Duodenal mucosa (tissue), 2 donors: ENCODE results near the gene ZDHHC14.

Experiments
- H3K27ac ChIP-seq: one replicate; pipeline ENCODE4 v1.7.0; 2013; ENCODE audit warnings: low read depth, low read length
- H3K27me3 ChIP-seq, 2 donors: one replicate each; pipeline ENCODE4 v1.7.0; 2013; ENCODE audit warnings: low read length in 2 of 2, control low read depth in 1 of 2; ENCODE audit not compliant: insufficient read depth in 2 of 2, control insufficient read depth in 1 of 2
- H3K36me3 ChIP-seq, 2 donors: one replicate each; pipeline ENCODE4 v1.7.0; 2013; ENCODE audit warnings: low read length in 2 of 2, control low read depth in 1 of 2; ENCODE audit not compliant: insufficient read depth in 2 of 2, control insufficient read depth in 1 of 2
- H3K4me1 ChIP-seq, 2 donors: one replicate each; pipeline ENCODE4 v1.7.0; 2013; ENCODE audit warnings: low read length in 2 of 2, control low read depth in 1 of 2; ENCODE audit not compliant: insufficient read depth in 2 of 2, control insufficient read depth in 1 of 2
- H3K4me3 ChIP-seq, 2 donors: one replicate each; pipeline ENCODE4 v1.7.0; 2013; ENCODE audit warnings: low read length in 2 of 2, low read depth in 1 of 2
- H3K9ac ChIP-seq, 2 donors: one replicate each; pipeline ENCODE4 v1.7.0; 2013; ENCODE audit warnings: low read length in 2 of 2, low read depth in 1 of 2
- H3K9me3 ChIP-seq, 2 donors: one replicate each; pipeline ENCODE4 v1.7.0; 2013; ENCODE audit warnings: low read length in 2 of 2, control low read depth in 1 of 2; ENCODE audit not compliant: control insufficient read depth in 1 of 2

The ZDHHC14 gene

GRCh38 chr6:157632821-157633220 lies 251.8 kb downstream of the ZDHHC14 start:
- Histone ChIP-seq H3K9ac (no peak overlapping the region), H3K36me3 (peaks cover 6 to 33% of the 10 kb centered on the region in 2 donors), H3K9me3 (no peaks in the 10 kb centered on the region), H3K27ac (no peak overlapping the region), H3K4me1 (no peaks in the 10 kb centered on the region), H3K27me3 (no peaks in the 10 kb centered on the region), H3K4me3 (no peak overlapping the region)

GRCh38 chr6:157634546-157634945 lies 253.6 kb downstream of the ZDHHC14 start:
- Histone ChIP-seq H3K9me3 (no peaks in the 10 kb centered on the region), H3K27me3 (no peaks in the 10 kb centered on the region), H3K36me3 (peaks cover 6 to 38% of the 10 kb centered on the region in 2 donors), H3K27ac (no peak overlapping the region), H3K4me1 (no peaks in the 10 kb centered on the region), H3K9ac (no peak overlapping the region), H3K4me3 (no peak overlapping the region)

GRCh38 chr6:157635388-157636244 lies 254.6 kb downstream of the ZDHHC14 start:
- Histone ChIP-seq H3K36me3 (peaks cover 6 to 38% of the 10 kb centered on the region in 2 donors), H3K4me1 (no peaks in the 10 kb centered on the region), H3K27ac (no peak overlapping the region), H3K9me3 (no peaks in the 10 kb centered on the region), H3K4me3 (no peak overlapping the region), H3K27me3 (no peaks in the 10 kb centered on the region), H3K9ac (no peak overlapping the region)

- Histone ChIP-seq H3K27me3 (no peaks in the 10 kb centered on the region), H3K36me3 (peaks cover 2 to 36% of the 10 kb centered on the region in 2 donors), H3K27ac (no peak overlapping the region), H3K4me1 (no peaks in the 10 kb centered on the region), H3K9ac (no peak overlapping the region), H3K9me3 (no peaks in the 10 kb centered on the region), H3K4me3 (no peak overlapping the region)
Observed at GRCh38 chr6:157637516-157637915, 256.5 kb downstream of the ZDHHC14 start.

GRCh38 chr6:157637941-157638662 lies 257.1 kb downstream of the ZDHHC14 start:
- Histone ChIP-seq H3K4me1 (no peaks in the 10 kb centered on the region), H3K27me3 (no peaks in the 10 kb centered on the region), H3K9me3 (no peaks in the 10 kb centered on the region), H3K9ac (no peak overlapping the region), H3K36me3 (peaks cover 2 to 31% of the 10 kb centered on the region in 2 donors), H3K27ac (no peak overlapping the region), H3K4me3 (no peak overlapping the region)

- no peaks in the 10 kb centered on the region for H3K27me3 ChIP-seq
- no peak overlapping the region for H3K4me3 ChIP-seq
- no peaks in the 10 kb centered on the region for H3K4me1 ChIP-seq
- H3K36me3 ChIP-seq: peaks cover 2 to 29% of the 10 kb centered on the region in 2 donors
- no peak overlapping the region for H3K27ac ChIP-seq
- H3K9me3 ChIP-seq: no peaks in the 10 kb centered on the region
- H3K9ac ChIP-seq: no peak overlapping the region
Observed at GRCh38 chr6:157638779-157639178, 257.8 kb downstream of the ZDHHC14 start.

GRCh38 chr6:157640746-157641451 lies 259.9 kb downstream of the ZDHHC14 start:
- Histone ChIP-seq H3K4me1 (no peaks in the 10 kb centered on the region), H3K9ac (no peak overlapping the region), H3K9me3 (no peaks in the 10 kb centered on the region), H3K4me3 (no peak overlapping the region), H3K27ac (no peak overlapping the region), H3K36me3 (peaks cover under 1 to 29% of the 10 kb centered on the region in 2 donors), H3K27me3 (no peaks in the 10 kb centered on the region)

- no peaks in the 10 kb centered on the region for H3K4me1 ChIP-seq
- no peak overlapping the region for H3K4me3 ChIP-seq
- peaks cover under 1 to 23% of the 10 kb centered on the region in 2 donors for H3K36me3 ChIP-seq
- no peaks in the 10 kb centered on the region for H3K9me3 ChIP-seq
- no peak overlapping the region for H3K27ac ChIP-seq
- no peaks in the 10 kb centered on the region for H3K27me3 ChIP-seq
- H3K9ac ChIP-seq: no peak overlapping the region
Observed at GRCh38 chr6:157641837-157642236, 260.8 kb downstream of the ZDHHC14 start.

- Histone ChIP-seq H3K9ac (no peak overlapping the region), H3K4me1 (no peaks in the 10 kb centered on the region), H3K9me3 (no peaks in the 10 kb centered on the region), H3K36me3 (peaks cover 9 to 26% of the 10 kb centered on the region in 2 donors), H3K4me3 (no peak overlapping the region), H3K27me3 (no peaks in the 10 kb centered on the region), H3K27ac (no peak overlapping the region)
Observed at GRCh38 chr6:157642736-157643135, 261.7 kb downstream of the ZDHHC14 start.
